Jurkat, Clone E6-1 (cell line): Measurements from ENCODE around the gene G6PC2.

Experiments
- DNase-seq: peaks from one replicate; pipeline ENCODE4 v3.0.0-alpha.2; 2011; ENCODE audit warnings: low read depth, low spot score
- H3K4me3 ChIP-seq: 2 replicates; pipeline ENCODE4 v1.5.1; 2011; ENCODE audit warnings: mild to moderate bottlenecking, low read length, control low read depth, moderate library complexity

The G6PC2 gene

DNA sequence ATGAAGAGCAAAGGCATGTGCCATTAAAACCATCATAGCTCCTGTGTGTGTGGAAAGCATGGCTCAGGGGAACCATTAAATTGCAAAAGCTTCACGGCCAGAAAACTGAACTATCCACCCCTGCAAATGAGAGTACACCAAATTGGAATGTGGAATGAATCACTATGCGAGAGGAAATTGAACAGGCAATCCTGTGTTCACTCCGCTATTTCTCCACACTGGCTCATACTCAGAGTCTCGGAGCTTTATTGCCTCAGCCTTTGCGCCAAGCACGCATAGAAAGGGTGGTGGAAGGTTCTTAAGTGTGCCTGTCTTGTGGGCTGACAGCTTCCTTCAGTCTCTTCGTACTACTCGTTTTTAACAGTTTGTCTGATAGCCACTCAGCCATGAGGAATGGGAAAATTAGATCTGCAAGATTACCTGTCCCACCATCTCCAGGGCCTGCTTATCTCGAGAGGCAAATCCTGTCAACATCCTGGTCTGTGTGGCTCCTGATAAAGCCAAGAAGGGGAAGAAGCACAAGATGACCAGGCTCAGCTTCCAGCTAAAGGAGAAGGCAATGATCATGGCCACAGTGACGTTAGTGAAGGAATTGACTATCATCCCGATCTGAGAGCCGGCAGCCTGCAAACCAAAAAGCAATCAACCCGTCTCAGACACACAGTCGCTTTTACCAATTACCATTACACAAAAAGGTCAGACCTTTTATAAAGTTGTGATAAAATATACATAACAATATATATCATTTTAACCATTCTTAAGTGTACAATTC, 34.9 kb downstream of the G6PC2 start:
- H3K4me3 ChIP-seq, result no peak overlapping the region
- no peak for DNase-seq

DNA sequence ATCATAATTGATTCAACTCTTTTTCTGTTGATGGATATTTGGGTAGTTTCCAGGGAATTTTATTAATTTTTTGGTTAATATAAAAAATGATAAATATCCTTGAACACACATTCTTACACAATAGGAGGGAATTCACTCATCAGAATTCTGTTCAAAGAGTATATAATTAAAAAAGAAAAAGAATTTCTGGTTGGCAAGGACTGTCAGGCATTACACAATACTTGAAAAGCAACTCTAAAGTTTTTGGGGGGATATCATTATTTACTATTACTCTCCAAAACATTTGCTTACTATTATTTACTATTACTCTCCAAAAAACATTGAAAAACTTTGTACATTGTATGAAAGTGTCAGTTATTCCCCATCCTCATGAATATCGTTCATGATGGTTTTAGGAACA, 38.0 kb downstream of the G6PC2 start:
- H3K4me3 ChIP-seq, result no peak overlapping the region
- DNase-seq, result no peak

DNA sequence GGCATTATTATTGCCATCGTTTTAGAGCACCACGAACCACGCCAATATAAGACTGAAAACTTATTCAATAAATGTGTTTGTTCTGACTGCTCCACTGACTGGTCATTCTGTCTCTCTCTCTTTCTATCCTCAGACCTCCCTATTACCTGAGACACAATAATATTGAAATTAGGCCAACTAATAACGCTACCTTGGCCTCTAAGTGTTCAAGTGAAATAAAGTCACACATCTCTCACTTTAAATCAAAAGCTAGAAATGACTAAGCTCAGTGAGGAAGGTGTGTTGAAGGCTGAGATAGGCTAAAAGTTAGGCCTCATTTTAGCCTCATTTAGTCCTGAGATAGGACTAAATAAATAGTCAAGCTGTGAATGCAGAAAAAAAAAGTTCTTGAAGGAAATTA, 38.8 kb downstream of the G6PC2 start:
- DNase-seq, result no peak

DNA sequence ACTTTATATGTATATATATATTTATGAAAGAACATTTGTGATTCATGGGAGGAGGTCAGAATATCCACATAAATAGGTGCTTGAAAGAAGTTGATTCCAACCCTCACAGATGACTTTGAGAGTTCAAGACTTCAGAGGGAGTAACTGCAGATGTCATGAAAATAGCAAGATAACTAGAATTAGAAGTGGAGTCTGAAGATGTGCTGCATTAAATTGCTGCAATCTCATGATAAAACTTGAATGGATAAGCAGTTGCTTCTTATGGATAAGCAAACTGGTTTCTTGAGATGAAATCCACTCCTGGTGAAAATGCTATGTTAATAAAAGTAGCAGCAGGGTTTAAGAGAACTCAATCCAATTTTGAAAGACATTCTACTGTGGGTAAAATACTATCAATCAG, 40.2 kb downstream of the G6PC2 start:
- no peak overlapping the region for H3K4me3 ChIP-seq
- no peak for DNase-seq

More for the DNA sequence above, 38.8 kb downstream of the G6PC2 start:
- no peak overlapping the region for H3K4me3 ChIP-seq

DNA sequence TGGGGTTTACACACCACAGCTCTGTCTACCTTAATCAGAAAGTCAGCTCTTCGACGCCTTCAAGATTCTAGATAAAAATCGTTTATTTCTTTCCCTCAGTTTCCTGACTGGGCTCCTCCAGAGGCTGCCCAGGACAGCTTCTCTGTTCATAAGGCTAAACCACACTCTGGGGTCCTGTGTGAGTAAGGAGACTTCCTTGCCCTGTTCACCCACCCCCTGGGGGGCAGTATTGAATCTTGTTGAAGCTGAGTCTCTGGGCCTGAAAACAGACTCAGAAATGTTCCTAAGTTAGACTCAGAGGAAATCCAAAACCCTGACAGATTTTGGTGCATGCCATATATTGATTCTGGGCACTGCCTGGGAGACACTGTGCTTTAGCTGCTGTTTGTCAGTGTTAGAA, 43.0 kb downstream of the G6PC2 start:
- no peak for DNase-seq
- no peak overlapping the region for H3K4me3 ChIP-seq

DNA sequence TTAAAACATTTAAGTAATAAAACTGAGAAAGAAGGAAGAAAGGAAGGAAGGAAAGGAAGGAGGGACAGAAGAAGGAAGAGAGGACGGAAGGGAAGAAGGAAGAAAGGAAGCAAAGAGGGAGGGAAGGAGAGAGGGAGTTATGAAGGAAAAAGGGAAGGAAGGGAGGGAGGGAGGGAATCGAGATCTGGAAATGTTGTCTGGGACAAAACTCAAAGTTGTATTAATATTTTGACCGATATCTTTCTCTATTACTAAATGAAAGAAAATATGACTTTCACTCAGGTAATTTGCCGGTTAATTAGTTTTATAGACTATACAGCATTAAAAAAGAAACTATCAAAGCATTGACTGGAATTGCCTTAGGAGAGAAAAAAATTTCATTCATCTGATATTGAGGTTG, 44.4 kb downstream of the G6PC2 start:
- no peak overlapping the region for H3K4me3 ChIP-seq
- no peak for DNase-seq

DNA sequence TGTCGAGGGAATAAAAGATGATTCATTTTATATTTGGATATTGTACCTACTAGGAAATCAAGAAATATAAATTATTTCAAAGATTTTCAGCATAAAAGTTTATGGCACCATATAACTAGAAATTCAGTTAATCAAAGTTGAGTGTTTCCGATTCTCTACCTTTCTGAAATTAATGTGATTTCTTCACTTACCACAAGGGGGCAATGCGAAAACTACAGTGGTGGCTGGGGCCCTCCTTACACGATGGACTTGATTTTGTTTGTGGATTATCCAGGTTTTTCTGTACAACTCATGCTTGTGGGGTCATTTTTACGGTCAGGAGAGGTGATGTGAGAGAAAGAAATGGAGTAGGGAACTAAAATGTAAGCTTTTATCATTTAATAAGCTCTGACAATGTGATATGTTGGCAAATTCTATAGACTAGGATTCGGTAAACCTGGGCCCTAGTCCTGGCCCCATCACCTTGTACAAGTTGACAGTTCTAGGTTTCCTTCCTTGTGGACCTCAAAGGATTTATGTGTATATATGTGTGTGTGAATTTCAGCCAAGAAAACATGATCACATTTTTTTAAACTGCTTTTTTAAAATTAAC, 47.6 kb downstream of the G6PC2 start:
- no peak for DNase-seq
- no peak overlapping the region for H3K4me3 ChIP-seq

DNA sequence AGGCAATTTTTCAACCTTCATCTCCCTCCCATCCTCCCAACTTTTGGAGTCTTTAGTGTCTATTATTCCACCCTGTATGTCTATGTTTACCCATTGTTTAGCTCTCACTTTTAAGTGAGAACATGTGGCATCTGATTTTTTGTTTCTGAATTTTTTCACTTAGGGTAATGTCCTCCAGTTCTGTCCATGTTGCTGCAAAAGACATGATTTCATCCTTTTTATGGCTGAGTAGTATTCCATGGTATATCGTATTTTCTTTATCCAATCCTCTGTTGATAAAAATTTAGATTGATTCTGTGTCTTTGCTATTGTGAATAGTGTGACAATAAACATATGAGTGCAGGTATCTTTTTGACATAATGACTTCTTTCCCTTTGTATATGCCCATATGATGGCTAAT, 48.2 kb downstream of the G6PC2 start:
- no peak overlapping the region for H3K4me3 ChIP-seq
- no peak for DNase-seq

DNA sequence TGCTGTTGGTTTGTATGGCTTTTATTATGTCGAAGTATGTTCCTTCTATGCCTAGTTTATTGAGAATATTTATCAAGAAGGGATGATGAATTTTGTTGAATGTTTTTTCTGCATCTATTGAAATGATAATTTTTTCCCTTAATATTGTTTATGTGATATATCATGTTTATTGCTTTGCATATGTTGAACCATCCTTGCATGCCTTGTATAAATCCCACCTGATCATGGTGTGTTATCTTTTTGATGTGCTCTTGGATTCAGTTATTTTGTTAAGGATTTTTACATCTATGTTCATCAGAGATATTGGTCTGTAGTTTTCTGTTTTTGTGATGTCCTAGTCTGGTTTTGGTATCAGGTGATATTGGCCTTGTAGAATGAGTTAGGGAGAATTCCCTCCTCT, 50.8 kb downstream of the G6PC2 start:
- no peak for DNase-seq
- no peak overlapping the region for H3K4me3 ChIP-seq

DNA sequence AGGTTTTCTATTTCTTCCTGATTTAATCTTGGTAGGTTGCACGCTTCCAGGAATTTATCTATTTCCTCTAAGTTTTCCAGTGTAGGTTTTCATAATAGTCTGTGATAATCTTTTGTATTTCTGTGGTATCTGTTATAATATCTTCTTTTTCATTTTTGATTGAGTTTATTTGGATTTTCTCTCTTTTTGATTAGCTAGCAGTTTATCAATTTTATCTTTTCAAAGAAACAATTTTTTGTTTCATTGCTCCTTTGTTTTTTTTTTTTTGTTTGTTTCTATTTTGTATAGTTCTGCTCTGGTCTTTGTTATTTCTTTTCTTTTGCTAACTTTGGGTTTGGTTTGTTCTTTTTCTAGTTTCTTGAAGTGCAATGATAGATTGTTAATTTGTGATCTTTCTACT, 51.3 kb downstream of the G6PC2 start:
- no peak overlapping the region for H3K4me3 ChIP-seq
- DNase-seq, result no peak

DNA sequence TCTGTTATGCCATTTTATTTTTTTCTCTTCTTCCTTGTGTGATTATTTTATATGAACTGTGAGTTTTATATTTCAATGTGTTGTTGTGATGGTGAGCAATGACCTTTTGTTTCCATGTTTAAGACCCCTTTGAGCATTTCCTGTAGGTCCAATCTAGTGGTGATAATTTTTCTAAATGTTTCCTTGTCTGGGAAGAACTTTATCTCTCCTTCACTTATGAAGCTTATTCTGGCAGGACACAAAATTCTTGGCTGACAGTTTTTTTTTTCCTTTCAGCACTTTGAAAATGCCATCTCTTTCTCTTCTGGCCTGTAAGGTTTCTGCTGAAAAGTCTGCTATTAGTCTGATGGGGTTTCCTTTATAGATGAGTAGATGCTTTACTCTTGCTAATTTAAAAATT, 53.2 kb downstream of the G6PC2 start:
- no peak for DNase-seq
- H3K4me3 ChIP-seq, result no peak overlapping the region

DNA sequence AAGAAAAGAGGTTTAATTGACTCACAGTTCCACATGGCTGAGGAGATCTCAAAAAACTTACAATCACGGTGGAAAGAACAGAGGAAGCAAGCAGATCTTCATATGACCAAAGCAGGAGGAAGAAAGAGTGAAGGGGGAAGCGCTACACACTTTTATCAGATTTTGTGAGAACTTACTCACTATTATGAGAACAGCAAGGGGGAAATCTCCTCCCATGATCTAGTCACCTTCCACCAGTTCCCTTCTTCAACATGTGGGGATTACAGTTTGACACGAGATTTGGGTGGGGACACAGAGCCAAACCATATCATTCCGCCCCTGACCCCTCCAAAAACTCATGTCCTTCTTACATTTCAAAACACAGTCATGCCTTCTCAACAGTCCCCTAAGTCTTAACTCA, 54.2 kb downstream of the G6PC2 start:
- no peak for DNase-seq
- no peak overlapping the region for H3K4me3 ChIP-seq

DNA sequence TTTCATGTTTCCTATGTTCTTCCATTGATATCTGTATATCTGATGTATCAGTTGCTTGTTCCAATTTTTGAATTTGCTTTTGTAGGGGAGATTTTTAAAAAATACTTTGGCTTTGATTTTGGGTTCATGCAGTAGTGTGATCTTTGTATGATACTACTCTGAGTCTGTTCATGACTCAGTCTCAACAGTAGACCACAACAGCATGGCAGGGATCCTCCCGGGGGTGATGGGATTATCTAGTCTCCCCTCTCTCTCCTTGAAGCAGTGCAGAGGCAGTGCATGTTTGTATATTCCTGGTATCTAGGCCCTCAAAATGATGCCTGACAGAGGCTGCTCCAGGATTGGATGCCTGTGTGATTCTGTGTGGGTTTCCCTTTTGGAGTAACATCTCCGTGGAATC, 55.3 kb downstream of the G6PC2 start:
- H3K4me3 ChIP-seq, result no peak overlapping the region
- no peak for DNase-seq
